IPS-18a (cell line): ENCODE measurements around the gene SDHAF2.
"Not testable (repeated sequence)": the region's sequence is repeated elsewhere in the genome, so short reads cannot be mapped to it uniquely, and the experiment has no call there.

Experiments used
- H3K27ac ChIP-seq: one replicate; pipeline ENCODE4 v1.5.1; 2013; ENCODE audit warnings: low read length
- H3K27me3 ChIP-seq: one replicate; pipeline ENCODE4 v1.6.1; 2013; ENCODE audit warnings: mild to moderate bottlenecking, low read length; ENCODE audit not compliant: control insufficient read depth, insufficient read depth
- H3K36me3 ChIP-seq: one replicate; pipeline ENCODE4 v1.6.1; 2013; ENCODE audit warnings: low read depth, low read length; ENCODE audit not compliant: control insufficient read depth
- H3K4me1 ChIP-seq: one replicate; pipeline ENCODE4 v1.6.1; 2013; ENCODE audit warnings: low read depth, low read length; ENCODE audit not compliant: control insufficient read depth
- H3K4me3 ChIP-seq: one replicate; pipeline ENCODE4 v1.5.1; 2013; ENCODE audit warnings: low read length
- H3K9ac ChIP-seq: one replicate; pipeline ENCODE4 v1.6.1; 2013; ENCODE audit warnings: mild to moderate bottlenecking, low read length, moderate library complexity
- H3K9me3 ChIP-seq: one replicate; pipeline ENCODE4 v1.6.1; 2013; ENCODE audit warnings: low read depth, low read length; ENCODE audit not compliant: control insufficient read depth

Gene SDHAF2

DNA sequence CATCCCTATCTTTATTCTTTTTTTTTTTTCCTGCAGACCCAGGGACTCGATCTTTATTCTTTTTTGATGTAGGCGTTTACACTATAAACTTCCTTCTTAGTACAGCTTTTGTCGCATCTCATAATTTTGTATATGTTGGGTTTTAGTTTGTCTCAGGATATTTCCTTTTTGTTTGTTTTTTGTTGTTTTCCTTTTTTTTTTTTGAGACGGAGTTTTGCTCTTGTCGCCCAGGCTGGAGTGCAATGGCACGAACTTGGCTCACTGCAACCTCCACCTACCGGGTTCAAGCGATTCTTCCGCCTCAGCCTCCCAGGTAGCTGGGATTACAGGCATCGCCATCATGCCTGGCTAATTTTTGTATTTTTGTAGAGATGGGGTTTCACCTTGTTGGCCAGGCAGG lies 915 bp downstream of the SDHAF2 start:
- H3K9me3 ChIP-seq, H3K4me1 ChIP-seq, H3K27ac ChIP-seq, H3K27me3 ChIP-seq: not testable (repeated sequence)
- H3K9ac ChIP-seq = peak overlapping the region; percentile 98
- peaks cover 28% of the 10 kb centered on the region for H3K36me3 ChIP-seq
- peak overlapping the region; percentile 86 for H3K4me3 ChIP-seq

GRCh38 chr11:61437496-61437895 lies 7.6 kb downstream of the SDHAF2 start:
- Histone ChIP-seq H3K9ac (no peak overlapping the region), H3K27me3 (no peaks in the 10 kb centered on the region), H3K36me3 (peaks cover 37% of the 10 kb centered on the region), H3K4me1 (no peaks in the 10 kb centered on the region), H3K27ac (no peak overlapping the region), H3K4me3 (no peak overlapping the region), H3K9me3 (no peaks in the 10 kb centered on the region)

- H3K9me3 ChIP-seq = no peaks in the 10 kb centered on the region
- H3K27me3 ChIP-seq = no peaks in the 10 kb centered on the region
- H3K9ac ChIP-seq = no peak overlapping the region
- H3K36me3 ChIP-seq = peaks cover 37% of the 10 kb centered on the region
- H3K27ac ChIP-seq = no peak overlapping the region
- no peaks in the 10 kb centered on the region for H3K4me1 ChIP-seq
- H3K4me3 ChIP-seq = no peak overlapping the region
Observed at GRCh38 chr11:61439615-61440014, 9.7 kb downstream of the SDHAF2 start.

- H3K9ac ChIP-seq = no peak overlapping the region
- no peaks in the 10 kb centered on the region for H3K27me3 ChIP-seq
- H3K4me1 ChIP-seq = peaks cover 8% of the 10 kb centered on the region
- no peak overlapping the region for H3K27ac ChIP-seq
- H3K4me3 ChIP-seq = no peak overlapping the region
- no peaks in the 10 kb centered on the region for H3K9me3 ChIP-seq
- H3K36me3 ChIP-seq = peaks cover 37% of the 10 kb centered on the region
Observed at GRCh38 chr11:61442616-61443015, 12.7 kb downstream of the SDHAF2 start.

GRCh38 chr11:61445516-61445915 lies 15.6 kb downstream of the SDHAF2 start:
- H3K27ac ChIP-seq = no peak overlapping the region
- no peak overlapping the region for H3K9ac ChIP-seq
- H3K36me3 ChIP-seq = peaks cover 30% of the 10 kb centered on the region
- H3K9me3 ChIP-seq = no peaks in the 10 kb centered on the region
- H3K4me1 ChIP-seq = peaks cover 8% of the 10 kb centered on the region
- H3K27me3 ChIP-seq = no peaks in the 10 kb centered on the region
- no peak overlapping the region for H3K4me3 ChIP-seq

GRCh38 chr11:61446211-61446651 lies 16.3 kb downstream of the SDHAF2 start:
- Histone ChIP-seq H3K9ac (peak overlapping the region; percentile 19), H3K4me1 (peaks cover 8% of the 10 kb centered on the region), H3K9me3 (no peaks in the 10 kb centered on the region), H3K27me3 (no peaks in the 10 kb centered on the region), H3K4me3 (no peak overlapping the region), H3K27ac (peak overlapping the region; percentile 19), H3K36me3 (peaks cover 25% of the 10 kb centered on the region)

GRCh38 chr11:61447601-61448551 lies 18.0 kb downstream of the SDHAF2 start:
- Histone ChIP-seq H3K9me3 (no peaks in the 10 kb centered on the region), H3K36me3 (peaks cover 25% of the 10 kb centered on the region), H3K4me1 (peaks cover 8% of the 10 kb centered on the region), H3K9ac (no peak overlapping the region), H3K27me3 (no peaks in the 10 kb centered on the region), H3K27ac (no peak overlapping the region), H3K4me3 (no peak overlapping the region)

GRCh38 chr11:61448552-61448927 lies 18.6 kb downstream of the SDHAF2 start:
- no peak overlapping the region for H3K9ac ChIP-seq
- H3K36me3 ChIP-seq = peaks cover 25% of the 10 kb centered on the region

GRCh38 chr11:61452825-61453224 lies 22.9 kb downstream of the SDHAF2 start:
- Histone ChIP-seq H3K27me3 (no peaks in the 10 kb centered on the region), H3K27ac (no peak overlapping the region), H3K9me3 (no peaks in the 10 kb centered on the region), H3K9ac (no peak overlapping the region), H3K4me1 (no peaks in the 10 kb centered on the region), H3K36me3 (peaks cover 15% of the 10 kb centered on the region), H3K4me3 (no peak overlapping the region)

More at GRCh38 chr11:61448552-61448927, 18.6 kb downstream of the SDHAF2 start:
- Histone ChIP-seq H3K27me3 (no peaks in the 10 kb centered on the region), H3K27ac (no peak overlapping the region), H3K9me3 (no peaks in the 10 kb centered on the region), H3K4me1 (peaks cover 8% of the 10 kb centered on the region), H3K4me3 (no peak overlapping the region)

- H3K9me3 ChIP-seq = no peaks in the 10 kb centered on the region
- no peaks in the 10 kb centered on the region for H3K27me3 ChIP-seq
- H3K27ac ChIP-seq = no peak overlapping the region
- peaks cover 6% of the 10 kb centered on the region for H3K36me3 ChIP-seq
- H3K4me1 ChIP-seq = no peaks in the 10 kb centered on the region
- no peak overlapping the region for H3K9ac ChIP-seq
- H3K4me3 ChIP-seq = no peak overlapping the region
Observed at GRCh38 chr11:61453695-61454094, 23.8 kb downstream of the SDHAF2 start.

DNA sequence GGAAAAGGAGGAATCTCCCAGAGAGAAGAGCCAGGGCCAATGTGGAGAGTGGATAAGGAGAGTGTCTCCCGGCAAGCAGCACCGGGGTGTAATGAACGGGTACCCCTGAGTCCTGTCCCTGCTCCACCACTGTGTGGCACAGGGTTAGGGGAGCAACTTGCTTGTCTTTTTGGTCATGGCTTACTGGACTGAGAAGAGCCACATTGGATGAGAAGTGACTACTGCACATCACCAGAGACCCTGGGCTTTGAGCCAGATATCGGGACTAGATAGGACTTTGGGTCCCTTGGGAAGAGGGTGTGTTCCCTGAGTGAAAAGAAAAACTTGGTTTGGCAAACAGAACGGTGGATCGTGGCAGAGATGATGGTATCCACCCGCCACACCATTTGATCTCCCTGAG lies 24.6 kb downstream of the SDHAF2 start:
- H3K27me3 ChIP-seq = no peaks in the 10 kb centered on the region
- no peak overlapping the region for H3K27ac ChIP-seq
- no peak overlapping the region for H3K9ac ChIP-seq
- no peak overlapping the region for H3K4me3 ChIP-seq
- H3K4me1 ChIP-seq = no peaks in the 10 kb centered on the region
- H3K36me3 ChIP-seq = peaks cover 5% of the 10 kb centered on the region
- H3K9me3 ChIP-seq = no peaks in the 10 kb centered on the region

- Histone ChIP-seq H3K4me1 (no peaks in the 10 kb centered on the region), H3K36me3 (no peaks in the 10 kb centered on the region), H3K27me3 (no peaks in the 10 kb centered on the region), H3K9me3 (no peaks in the 10 kb centered on the region), H3K4me3 (no peak overlapping the region), H3K27ac (no peak overlapping the region), H3K9ac (no peak overlapping the region)
Observed at GRCh38 chr11:61460474-61460881, 30.6 kb downstream of the SDHAF2 start.
